ENCODE data around the gene PLEKHM2.

The PLEKHM2 gene

GRCh38 chr1:15719381-15720120 is 35.4 kb downstream of the PLEKHM2 start:
- no peak for TF ChIP-seq GATA2 (IDR thresholded peaks at IDR 0.05; ENCODE audit: low read depth, low read length)
- no peak for TF ChIP-seq GATA3 (IDR thresholded peaks at IDR 0.05; ENCODE audit: low read depth, low read length)

- TF ChIP-seq GATA2 (IDR thresholded peaks at IDR 0.05; ENCODE audit: low read depth, low read length) (no peak), GATA3 (IDR thresholded peaks at IDR 0.05; ENCODE audit: low read depth, low read length) (no peak)
Observed at GRCh38 chr1:15720861-15721260, 36.7 kb downstream of the PLEKHM2 start.

- TF ChIP-seq GATA3 (IDR thresholded peaks at IDR 0.05; ENCODE audit: low read depth, low read length), result no peak
- TF ChIP-seq GATA2 (IDR thresholded peaks at IDR 0.05; ENCODE audit: low read depth, low read length), result no peak
Observed at GRCh38 chr1:15722411-15722810, 38.3 kb downstream of the PLEKHM2 start.

- TF ChIP-seq GATA3 (IDR thresholded peaks at IDR 0.05; ENCODE audit: low read depth, low read length) (no peak), GATA2 (IDR thresholded peaks at IDR 0.05; ENCODE audit: low read depth, low read length) (no peak)
Observed at GRCh38 chr1:15722836-15723532, 38.9 kb downstream of the PLEKHM2 start.

GRCh38 chr1:15723631-15724246 is 39.6 kb downstream of the PLEKHM2 start:
- no peak for TF ChIP-seq GATA3 (IDR thresholded peaks at IDR 0.05; ENCODE audit: low read depth, low read length)
- TF ChIP-seq GATA2 (IDR thresholded peaks at IDR 0.05; ENCODE audit: low read depth, low read length), result no peak

GRCh38 chr1:15724949-15725880 is 41.1 kb downstream of the PLEKHM2 start:
- TF ChIP-seq GATA3 (IDR thresholded peaks at IDR 0.05; ENCODE audit: low read depth, low read length), result no peak
- no peak for TF ChIP-seq GATA2 (IDR thresholded peaks at IDR 0.05; ENCODE audit: low read depth, low read length)

DNA sequence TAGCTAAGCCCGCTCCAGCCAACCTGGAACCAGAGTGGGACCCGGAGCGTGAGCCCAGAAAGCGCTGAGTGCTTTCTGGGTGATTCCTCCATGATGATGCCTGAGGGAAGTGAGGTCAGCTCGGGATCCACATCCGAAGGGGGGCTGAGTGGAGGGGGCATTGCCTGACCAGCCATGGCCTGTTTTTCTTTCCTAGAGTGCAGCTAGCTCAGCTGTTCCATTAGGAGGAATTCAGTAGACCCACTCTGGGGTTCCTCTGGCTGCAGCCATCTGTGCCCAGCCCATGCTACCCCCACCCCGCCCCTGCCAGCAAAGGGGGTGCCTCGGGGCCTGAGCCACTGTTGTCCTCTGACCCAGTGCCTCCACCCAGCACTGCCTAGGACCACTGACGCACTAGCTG is 42.4 kb downstream of the PLEKHM2 start:
- TF ChIP-seq GATA2 (IDR thresholded peaks at IDR 0.05; ENCODE audit: low read depth, low read length) (no peak), GATA3 (IDR thresholded peaks at IDR 0.05; ENCODE audit: low read depth, low read length) (no peak)

- TF ChIP-seq GATA3 (IDR thresholded peaks at IDR 0.05; ENCODE audit: low read depth, low read length), result no peak
- TF ChIP-seq GATA2 (IDR thresholded peaks at IDR 0.05; ENCODE audit: low read depth, low read length), result no peak
Observed at GRCh38 chr1:15727021-15727420, 42.9 kb downstream of the PLEKHM2 start.

DNA sequence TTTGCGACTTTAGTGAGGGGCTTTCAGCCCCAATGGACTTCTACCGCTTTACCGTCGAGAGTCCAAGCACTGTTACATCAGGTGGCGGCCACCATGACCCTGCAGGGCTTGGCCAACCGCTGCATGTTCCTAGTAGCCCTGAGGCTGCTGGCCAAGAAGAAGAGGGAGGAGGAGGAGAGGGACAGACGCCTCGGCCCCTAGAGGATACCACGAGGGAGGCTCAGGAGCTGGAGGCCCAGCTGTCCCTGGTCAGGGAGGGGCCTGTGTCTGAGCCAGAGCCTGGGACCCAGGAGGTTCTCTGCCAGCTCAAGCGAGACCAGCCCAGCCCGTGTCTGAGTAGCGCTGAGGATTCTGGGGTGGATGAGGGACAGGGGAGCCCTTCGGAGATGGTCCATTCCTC is 43.3 kb downstream of the PLEKHM2 start:
- TF ChIP-seq GATA2 (IDR thresholded peaks at IDR 0.05; ENCODE audit: low read depth, low read length), result no peak
- TF ChIP-seq GATA3 (IDR thresholded peaks at IDR 0.05; ENCODE audit: low read depth, low read length), result no peak

- no peak for TF ChIP-seq GATA2 (IDR thresholded peaks at IDR 0.05; ENCODE audit: low read depth, low read length)
- no peak for TF ChIP-seq GATA3 (IDR thresholded peaks at IDR 0.05; ENCODE audit: low read depth, low read length)
Observed at GRCh38 chr1:15727866-15728534, 43.9 kb downstream of the PLEKHM2 start.

GRCh38 chr1:15728937-15729657 is 45.0 kb downstream of the PLEKHM2 start:
- TF ChIP-seq GATA3 (IDR thresholded peaks at IDR 0.05; ENCODE audit: low read depth, low read length) (no peak), GATA2 (IDR thresholded peaks at IDR 0.05; ENCODE audit: low read depth, low read length) (no peak)

DNA sequence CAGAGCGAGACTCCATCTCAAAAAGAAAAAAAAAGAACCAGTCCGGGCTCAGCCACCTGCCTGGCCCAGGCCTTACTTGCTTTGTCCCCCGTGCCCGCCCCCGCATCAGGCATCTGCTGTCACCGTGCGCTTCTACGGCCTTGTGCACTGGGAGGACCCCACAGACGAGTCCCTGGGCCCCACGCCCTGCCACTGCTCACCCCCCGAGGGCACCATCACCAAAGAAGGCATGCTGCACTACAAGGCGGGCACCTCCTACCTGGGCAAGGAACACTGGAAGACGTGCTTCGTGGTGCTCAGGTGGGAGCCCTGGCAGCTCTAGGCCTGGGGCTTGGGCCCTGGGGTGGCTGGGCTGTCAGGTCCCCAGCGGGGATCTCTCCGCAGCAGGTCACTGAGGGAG is 46.3 kb downstream of the PLEKHM2 start:
- TF ChIP-seq GATA3 (IDR thresholded peaks at IDR 0.05; ENCODE audit: low read depth, low read length) (no peak), GATA2 (IDR thresholded peaks at IDR 0.05; ENCODE audit: low read depth, low read length) (no peak)

GRCh38 chr1:15730936-15731335 is 46.8 kb downstream of the PLEKHM2 start:
- TF ChIP-seq GATA2 (IDR thresholded peaks at IDR 0.05; ENCODE audit: low read depth, low read length) (no peak), GATA3 (IDR thresholded peaks at IDR 0.05; ENCODE audit: low read depth, low read length) (no peak)

Data from SH-SY5Y (cell line).